ENCODE results near the gene CLIP3.
A peak's percentile ranks its signal among the peaks of the same experiment; 100 is the strongest.
"Not testable (repeated sequence)": the region's sequence is repeated elsewhere in the genome, so short reads cannot be mapped to it uniquely, and the experiment has no call there.

Gene CLIP3

GRCh38 chr19:36032251-36033104, at the start of gene CLIP3:
TSS of gene CLIP3 (minus strand) at chr19:36032873. CDS start at chr19:36032357, 516 bp downstream.
- DNase-seq: peak; percentile 79

GRCh38 chr19:36081894-36082293, 49.2 kb upstream of the CLIP3 start:
- DNase-seq: peak; percentile 9

- DNase-seq: no peak
Measured at GRCh38 chr19:36081385-36081784, 48.7 kb upstream of the CLIP3 start.

GRCh38 chr19:36079389-36079945, 46.8 kb upstream of the CLIP3 start:
- no peak for DNase-seq

- DNase-seq: no peak
Measured at GRCh38 chr19:36073121-36073876, 40.6 kb upstream of the CLIP3 start.

- no peak for DNase-seq
Measured at GRCh38 chr19:36072081-36072480, 39.4 kb upstream of the CLIP3 start.

- DNase-seq: not testable (repeated sequence)
Measured at GRCh38 chr19:36068810-36069499, 36.3 kb upstream of the CLIP3 start.

GRCh38 chr19:36067681-36068080, 35.0 kb upstream of the CLIP3 start:
- no peak for DNase-seq

GRCh38 chr19:36064826-36065225, 32.2 kb upstream of the CLIP3 start:
- DNase-seq: no peak

- no peak for DNase-seq
Measured at GRCh38 chr19:36061367-36061766, 28.7 kb upstream of the CLIP3 start.

GRCh38 chr19:36060430-36060829, 27.8 kb upstream of the CLIP3 start:
- peak; percentile 28 for DNase-seq

GRCh38 chr19:36059180-36059910, 26.7 kb upstream of the CLIP3 start:
- no peak for DNase-seq

GRCh38 chr19:36058481-36059179, 26.0 kb upstream of the CLIP3 start:
- DNase-seq: no peak

GRCh38 chr19:36054733-36055686, 22.3 kb upstream of the CLIP3 start, which contains the start of gene WDR62:
TSS of gene WDR62 (plus strand) at chr19:36054897. CDS start at chr19:36054972, 75 bp downstream.
- peak; percentile 93 for DNase-seq

- DNase-seq: peak; percentile 99
Measured at GRCh38 chr19:36054119-36054732, 21.6 kb upstream of the CLIP3 start, which contains the start of gene THAP8. TSS of gene THAP8 (minus strand) at chr19:36054285. CDS start at chr19:36054217, 68 bp downstream.

- no peak for DNase-seq
Measured at GRCh38 chr19:36051637-36052036, 19.0 kb upstream of the CLIP3 start.

GRCh38 chr19:36051236-36051635, 18.6 kb upstream of the CLIP3 start:
- DNase-seq: no peak

- DNase-seq: peak; percentile 11
Measured at GRCh38 chr19:36049080-36049698, 16.5 kb upstream of the CLIP3 start.

- DNase-seq: no peak
Measured at GRCh38 chr19:36047835-36048234, 15.2 kb upstream of the CLIP3 start.
